NCI-H1092 (cell line): ENCODE measurements around the gene SGCD.

Experiments used
- DNase-seq: peaks from one replicate; lab custom pipeline; 2025; lab: John Stamatoyannopoulos, UW

The SGCD gene

GRCh38 chr5:156459812-156460385 is 132.9 kb downstream of the SGCD start:
- no peak for DNase-seq

DNA sequence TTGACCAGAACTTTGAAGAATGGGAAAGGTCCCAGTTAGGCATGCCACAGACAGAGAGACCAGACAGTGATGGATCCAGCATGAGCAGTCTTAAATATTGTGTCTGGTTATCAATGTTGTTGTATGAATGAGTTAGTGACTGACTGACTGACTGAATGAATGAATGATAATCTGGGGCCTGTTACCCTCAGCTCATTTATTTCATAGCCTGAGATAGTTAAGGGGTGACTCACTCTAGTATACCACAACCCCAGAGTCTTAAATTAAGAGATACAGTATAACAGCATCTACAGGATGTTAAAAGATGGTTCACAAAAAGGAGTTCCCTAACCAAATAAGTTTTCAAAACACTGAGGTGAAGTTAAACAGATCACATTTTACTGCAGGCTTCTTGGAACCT is 133.5 kb downstream of the SGCD start:
- DNase-seq: no peak

- no peak for DNase-seq
Measured at GRCh38 chr5:156466871-156467270, 139.9 kb downstream of the SGCD start.

DNA sequence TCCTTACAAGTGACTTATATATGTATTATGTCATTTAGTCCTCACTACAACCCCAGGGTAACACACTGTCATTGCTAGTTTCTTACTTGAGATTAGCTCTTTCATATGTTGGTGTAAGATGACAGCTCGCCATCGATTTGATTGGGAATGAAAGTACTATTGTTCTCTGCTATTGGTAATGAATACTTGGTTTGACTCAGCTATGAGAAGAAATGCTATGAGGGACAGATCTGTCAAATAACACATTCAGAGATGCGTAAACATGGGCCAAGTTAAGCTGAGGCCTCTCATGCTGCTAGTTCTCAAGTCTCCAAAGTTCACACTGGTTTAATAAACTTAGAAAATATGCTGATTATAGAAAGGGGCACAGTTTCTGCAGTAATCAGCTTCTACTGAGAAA is 142.7 kb downstream of the SGCD start:
- no peak for DNase-seq

DNA sequence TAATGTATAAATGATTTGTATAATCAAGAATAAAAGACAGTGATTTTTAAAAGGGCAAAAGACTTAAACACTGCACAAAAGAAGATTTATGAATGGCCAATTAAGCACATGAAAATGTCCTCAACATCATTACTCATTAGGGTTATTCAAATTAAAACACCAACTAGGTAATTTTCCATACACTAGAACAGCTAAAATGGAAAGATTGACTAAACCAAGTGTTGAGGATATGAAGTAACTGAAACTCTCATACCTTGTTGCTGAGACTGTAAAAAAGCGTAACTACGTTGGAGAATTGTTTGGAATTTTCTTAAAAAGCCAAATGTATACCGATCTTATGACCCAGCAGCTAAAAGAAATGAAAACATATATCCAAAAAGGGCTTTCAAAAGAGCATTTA is 144.9 kb downstream of the SGCD start:
- DNase-seq: no peak

- no peak for DNase-seq
Measured at GRCh38 chr5:156473269-156473908, 146.4 kb downstream of the SGCD start.

DNA sequence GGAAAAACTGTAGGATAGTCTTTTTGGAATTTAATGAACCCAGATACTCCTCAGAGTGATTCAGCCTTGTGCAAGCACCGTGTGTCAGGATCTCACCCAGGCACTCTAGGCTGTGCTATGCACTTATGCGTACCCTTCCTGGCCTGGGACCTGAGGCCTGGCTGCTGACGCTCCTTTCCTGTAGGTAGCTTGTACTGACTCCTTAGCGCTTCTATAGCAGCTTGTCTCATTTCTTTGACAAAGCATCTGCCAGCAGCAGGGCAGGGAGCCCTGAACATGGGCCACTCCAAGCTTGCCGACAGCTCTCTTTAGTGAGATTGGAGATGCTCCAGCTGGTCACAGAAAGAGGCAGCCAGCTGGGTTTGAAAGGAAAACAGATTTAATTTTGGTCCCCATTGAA is 147.3 kb downstream of the SGCD start:
- DNase-seq: peak; percentile 31

- no peak for DNase-seq
Measured at GRCh38 chr5:156475182-156476157, 148.5 kb downstream of the SGCD start.

DNA sequence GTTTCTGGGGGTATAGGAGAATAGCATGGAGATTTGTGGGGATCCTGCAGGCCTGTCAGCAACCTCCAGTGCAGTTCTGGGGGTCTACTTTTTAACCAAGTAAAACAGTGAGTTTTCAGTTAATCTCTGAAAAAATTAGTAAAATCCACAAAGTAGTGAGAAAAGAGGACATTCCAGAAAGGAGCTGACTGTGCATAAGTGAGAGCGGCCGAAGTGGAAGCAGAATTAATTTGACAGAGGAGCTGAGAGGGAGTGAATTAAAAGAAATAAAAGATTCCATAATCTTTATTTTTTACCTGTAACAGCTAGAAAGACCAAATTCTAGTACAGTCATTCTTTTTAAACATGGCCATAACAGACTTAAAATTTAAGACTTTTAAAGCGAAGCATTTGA is 149.2 kb downstream of the SGCD start:
- DNase-seq: no peak

DNA sequence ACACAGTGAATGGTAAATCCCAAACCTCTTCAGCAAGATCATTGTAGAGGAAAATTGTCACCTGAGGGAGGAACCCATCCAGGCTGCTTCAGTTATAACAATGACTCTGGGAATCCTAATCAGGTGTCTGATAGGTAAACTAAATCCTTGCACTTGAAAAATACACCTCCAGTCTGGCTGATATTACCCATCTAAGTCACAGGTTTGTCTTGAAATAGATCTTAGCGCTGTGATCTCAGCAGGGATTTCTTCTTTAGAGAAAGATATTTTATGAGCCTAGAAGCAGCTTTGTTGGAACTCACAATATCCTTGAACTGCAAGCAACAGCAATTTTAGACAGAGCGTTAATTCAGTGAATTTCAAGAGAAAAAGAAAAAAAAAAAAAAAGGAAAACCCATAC is 149.7 kb downstream of the SGCD start:
- no peak for DNase-seq

GRCh38 chr5:156477196-156477595 is 150.2 kb downstream of the SGCD start:
- DNase-seq: no peak

DNA sequence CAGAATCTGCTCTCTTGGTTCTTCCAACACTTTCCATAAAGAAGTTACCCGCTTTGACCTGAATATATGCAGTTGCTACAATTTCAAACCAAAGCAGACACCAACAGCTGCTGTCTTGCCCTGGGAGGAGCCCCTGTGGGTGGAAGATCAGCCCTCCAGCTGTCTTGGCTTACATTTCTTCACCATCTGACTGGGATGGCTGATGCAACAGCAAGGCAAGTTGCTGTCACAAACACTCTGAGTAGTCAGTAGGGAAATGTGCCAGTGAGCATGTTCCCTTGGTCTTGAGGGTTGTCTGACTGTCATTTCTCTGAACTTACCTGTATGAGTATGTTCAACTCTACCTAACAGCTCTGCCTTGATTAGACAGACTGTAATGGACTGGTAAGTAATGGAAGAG is 152.9 kb downstream of the SGCD start:
- DNase-seq: no peak

- no peak for DNase-seq
Measured at GRCh38 chr5:156481741-156482140, 154.8 kb downstream of the SGCD start.

- no peak for DNase-seq
Measured at GRCh38 chr5:156482818-156483217, 155.9 kb downstream of the SGCD start.

DNA sequence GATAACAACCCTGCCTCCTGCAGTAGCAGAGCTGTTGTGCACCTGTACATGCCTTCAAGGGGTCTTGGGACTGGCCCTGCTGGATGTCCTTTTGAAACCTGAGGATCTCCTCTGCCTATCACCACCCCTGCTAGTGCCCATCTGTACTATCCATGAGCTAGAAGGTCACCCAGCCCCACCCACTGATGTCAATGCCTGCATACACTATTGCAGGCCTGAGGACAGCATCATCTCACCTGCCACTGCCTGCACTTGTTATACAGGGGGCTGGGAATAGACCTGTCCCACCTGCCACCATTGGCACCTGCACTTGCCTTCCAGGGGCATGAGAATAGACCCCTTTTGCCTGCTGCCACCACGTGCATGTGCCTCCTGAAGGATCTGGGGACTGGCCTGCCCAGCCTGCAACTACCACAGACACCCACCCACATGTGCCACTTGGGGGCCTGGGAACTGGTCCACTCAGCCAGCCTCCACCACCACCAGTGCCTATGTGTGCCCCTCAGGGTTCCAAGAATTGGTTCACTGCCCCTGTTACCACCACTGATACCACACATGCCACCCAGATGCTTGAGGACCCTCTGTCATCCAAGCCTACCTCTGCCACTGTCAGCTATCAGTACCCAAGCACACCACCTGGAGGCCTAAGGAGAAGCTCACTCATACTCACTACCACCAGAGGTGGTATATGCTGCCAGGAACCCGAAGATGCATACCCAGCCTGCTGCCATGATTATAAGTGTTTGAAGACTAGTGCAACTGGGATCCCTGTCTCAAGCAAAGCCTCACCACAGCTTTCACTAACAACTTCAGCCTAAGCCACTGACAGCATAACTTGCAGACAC is 159.7 kb downstream of the SGCD start:
- no peak for DNase-seq

DNA sequence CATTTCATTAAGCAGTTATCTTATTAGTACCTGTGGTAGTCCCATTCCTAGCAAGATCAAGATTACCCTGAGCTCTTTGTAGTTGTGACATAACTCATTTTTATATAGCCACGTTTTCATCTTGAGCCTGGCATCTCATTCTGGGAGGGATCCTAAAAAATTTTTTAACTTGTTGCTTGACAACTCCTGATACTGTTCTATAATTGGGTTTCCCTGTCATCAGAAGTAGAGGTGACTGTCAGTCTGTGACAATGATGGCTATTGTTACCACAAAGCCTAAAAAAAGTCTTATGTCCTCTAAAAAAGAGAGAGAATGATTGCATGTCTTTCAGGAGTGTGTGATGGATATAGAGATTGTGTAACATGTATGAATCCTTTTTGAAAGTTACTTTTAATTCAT is 164.8 kb downstream of the SGCD start:
- DNase-seq: no peak

GRCh38 chr5:156496291-156496690 is 169.3 kb downstream of the SGCD start:
- DNase-seq: no peak

DNA sequence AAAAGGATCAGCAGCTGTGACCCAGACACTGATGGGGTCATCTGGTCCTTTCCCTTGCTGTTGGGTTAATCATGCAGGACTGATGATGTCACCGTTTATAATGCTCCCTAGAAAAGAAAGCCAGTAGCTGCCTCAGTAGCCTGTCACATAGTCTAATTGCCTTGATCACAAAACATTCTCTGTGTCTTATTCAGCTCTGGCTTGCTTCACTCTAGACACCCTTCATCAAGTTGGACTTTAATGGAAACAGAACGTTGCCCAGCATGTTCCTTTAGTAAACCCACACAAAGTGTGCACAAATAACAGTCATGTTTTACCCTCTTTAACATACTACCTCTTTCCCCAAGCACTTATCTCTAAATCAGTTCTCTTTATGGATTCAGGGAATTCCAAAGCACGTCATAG is 170.8 kb downstream of the SGCD start:
- DNase-seq: no peak

DNA sequence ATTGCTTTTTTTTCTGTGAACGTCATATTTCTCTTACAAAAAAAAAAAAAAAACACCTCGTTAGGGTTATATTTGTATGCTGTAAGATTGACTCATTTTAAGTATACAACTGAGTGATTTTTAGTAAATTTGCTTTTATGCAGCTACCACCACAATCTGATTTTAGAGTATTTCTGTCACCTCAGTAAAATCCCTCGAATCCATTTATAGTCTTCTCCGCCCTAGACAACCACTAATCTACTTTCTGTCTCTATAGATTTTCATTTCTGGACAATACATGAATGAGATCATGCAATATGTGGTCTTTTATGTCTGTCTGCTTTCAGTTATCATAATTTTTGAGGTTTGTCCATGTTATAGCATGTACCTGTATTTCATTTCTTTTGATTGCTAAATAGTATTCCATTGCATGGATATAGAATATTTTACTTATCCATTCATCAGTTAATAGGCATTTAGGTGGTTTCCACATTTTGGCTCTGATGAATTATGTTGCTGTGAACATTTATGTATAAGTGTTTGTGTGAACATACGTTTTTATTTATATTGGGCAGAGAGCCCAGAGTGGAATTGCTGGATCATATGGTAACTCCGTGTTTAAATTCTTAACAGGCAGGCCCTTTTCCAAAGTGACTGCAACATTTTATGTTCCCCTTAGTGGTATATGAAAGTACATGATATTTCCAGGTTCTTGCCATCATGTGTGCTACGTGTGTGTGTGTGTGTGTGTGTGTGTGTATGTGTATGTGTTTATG is 171.4 kb downstream of the SGCD start:
- DNase-seq: no peak

- DNase-seq: no peak
Measured at GRCh38 chr5:156500755-156501154, 173.8 kb downstream of the SGCD start.

DNA sequence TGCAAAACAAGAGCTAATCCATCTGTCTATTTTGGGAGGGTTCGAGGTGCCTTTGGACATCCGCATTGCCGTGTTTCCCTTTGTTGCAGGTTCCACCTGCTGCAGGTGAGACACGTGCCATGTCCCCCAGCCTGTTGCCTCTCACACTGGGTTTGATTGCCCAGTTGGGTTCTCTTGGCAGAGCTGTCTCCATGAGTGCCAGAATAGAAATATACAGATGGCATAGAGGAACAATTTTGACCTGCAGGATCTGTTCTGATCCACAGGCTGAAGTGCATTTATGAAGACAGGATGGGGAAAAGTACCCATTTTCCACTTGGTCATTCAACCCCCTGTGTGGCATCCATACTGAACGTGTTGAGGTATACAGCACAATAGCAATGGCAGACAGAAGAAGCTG is 178.1 kb downstream of the SGCD start:
- peak; percentile 6 for DNase-seq
